ENCODE results near the gene PSKH1. TPM values are rescaled to one million over a fixed set of nuclear protein-coding genes. Genes with fewer than 3 reads are reported as not detected.

Gene PSKH1
- total and polyA plus RNA-seq, 8 donors, result 12.7 to 17.7 (median 15.5) TPM

- Histone ChIP-seq H3K9me3 (no peaks in the 10 kb centered on the region), H3K27ac (no peak overlapping the region), H3K27me3 (no peaks in the 10 kb centered on the region), H3K4me1 (peaks cover 29 to 36% (median 32%) of the 10 kb centered on the region in 3 donors), H3K36me3 (no peaks in the 10 kb centered on the region), H3K4me3 (no peak overlapping the region)
- DNase-seq (no peak), FAIRE-seq (no peak), ATAC-seq (no peak)
- no peak for TF ChIP-seq CTCF (IDR thresholded peaks at IDR 0.05)
- intact Hi-C loops (cut with DNase I), result no loop called here
- 95 to 96% methylated on average over 3 of the region's 3 CpGs for WGBS, 2 donors
These were observed 39.4 kb upstream of the PSKH1 start for GRCh38 chr16:67853670-67854069.

GRCh38 chr16:67855789-67856188, 37.3 kb upstream of the PSKH1 start:
- no peak for FAIRE-seq
- H3K4me1 ChIP-seq, result peaks cover 29 to 36% (median 32%) of the 10 kb centered on the region in 3 donors
- H3K27ac ChIP-seq, result peak overlapping the region in 2 of 4 donors; percentile 82 to 85
- no peaks in the 10 kb centered on the region for H3K27me3 ChIP-seq
- no peak for TF ChIP-seq CTCF (IDR thresholded peaks at IDR 0.05)
- no peaks in the 10 kb centered on the region for H3K9me3 ChIP-seq
- peak in 1 of 6 donors; percentile 55 for DNase-seq
- WGBS, 2 donors, result 19 to 26% methylated on average over 10 of the region's 10 CpGs
- H3K36me3 ChIP-seq, result no peaks in the 10 kb centered on the region
- H3K4me3 ChIP-seq, result no peak overlapping the region
- intact Hi-C loops (cut with DNase I), result no loop called here
- ATAC-seq, result peak in 2 of 4 donors; percentile 19 to 21

- Histone ChIP-seq H3K27ac (peak overlapping the region; percentile 82 to 87 (median 85)), H3K27me3 (no peaks in the 10 kb centered on the region), H3K9me3 (no peaks in the 10 kb centered on the region), H3K36me3 (no peaks in the 10 kb centered on the region), H3K4me3 (no peak overlapping the region), H3K4me1 (peaks cover 29 to 36% (median 32%) of the 10 kb centered on the region in 3 donors)
- TF ChIP-seq CTCF (IDR thresholded peaks at IDR 0.05), result no peak
- FAIRE-seq (no peak), DNase-seq (no peak), ATAC-seq (peak in 2 of 4 donors; percentile 8 to 14)
- intact Hi-C loops (cut with DNase I), result no loop called here
- WGBS, 2 donors, result 90 to 95% methylated on average over 5 of the region's 5 CpGs
These were observed 36.0 kb upstream of the PSKH1 start for GRCh38 chr16:67856927-67857546.

- peak; percentile 51 for FAIRE-seq
- TF ChIP-seq CTCF (IDR thresholded peaks at IDR 0.05), result no peak
- Histone ChIP-seq H3K27ac (peak overlapping the region; percentile 82 to 87 (median 85)), H3K36me3 (no peaks in the 10 kb centered on the region), H3K9me3 (no peaks in the 10 kb centered on the region), H3K4me3 (no peak overlapping the region), H3K4me1 (peaks cover 29 to 36% (median 32%) of the 10 kb centered on the region in 3 donors), H3K27me3 (no peaks in the 10 kb centered on the region)
- 22 to 24% methylated on average over 3 of the region's 3 CpGs for WGBS, 2 donors
- peak; percentile 91 to 96 (median 94) for ATAC-seq
- intact Hi-C loops (cut with DNase I), result no loop called here
- DNase-seq, result peak; percentile 63 to 86 (median 82)
These were observed 35.4 kb upstream of the PSKH1 start for GRCh38 chr16:67857547-67858233.

- H3K27ac ChIP-seq, result peak overlapping the region; percentile 82 to 87 (median 85)
- no peaks in the 10 kb centered on the region for H3K9me3 ChIP-seq
- no peaks in the 10 kb centered on the region for H3K27me3 ChIP-seq
- H3K4me3 ChIP-seq, result no peak overlapping the region
- H3K36me3 ChIP-seq, result no peaks in the 10 kb centered on the region
- TF ChIP-seq CTCF (IDR thresholded peaks at IDR 0.05), result no peak
- WGBS, 2 donors, result 66% methylated on average over 4 of the region's 4 CpGs
- DNase-seq (no peak), FAIRE-seq (no peak), ATAC-seq (peak in 2 of 4 donors; percentile 5 to 13)
- H3K4me1 ChIP-seq, result peaks cover 29 to 36% (median 32%) of the 10 kb centered on the region in 3 donors
- intact Hi-C loops (cut with DNase I), result no loop called here
These were observed 34.6 kb upstream of the PSKH1 start for GRCh38 chr16:67858500-67858899.

All from pancreas (tissue), 10 donors.